GM19025 (cell line): ENCODE results near the gene RHOBTB1.
"Not testable (repeated sequence)": the region's sequence is repeated elsewhere in the genome, so short reads cannot be mapped to it uniquely, and the experiment has no call there.

Experiments
- ATAC-seq: cut with Tn5 transposase; IDR thresholded peaks from one replicate; pipeline ENCODE4 v1.9.1; 2021; ENCODE audit warnings: mild to moderate bottlenecking, low read depth, moderate library complexity; ENCODE audit not compliant: unreplicated experiment

Gene RHOBTB1

DNA sequence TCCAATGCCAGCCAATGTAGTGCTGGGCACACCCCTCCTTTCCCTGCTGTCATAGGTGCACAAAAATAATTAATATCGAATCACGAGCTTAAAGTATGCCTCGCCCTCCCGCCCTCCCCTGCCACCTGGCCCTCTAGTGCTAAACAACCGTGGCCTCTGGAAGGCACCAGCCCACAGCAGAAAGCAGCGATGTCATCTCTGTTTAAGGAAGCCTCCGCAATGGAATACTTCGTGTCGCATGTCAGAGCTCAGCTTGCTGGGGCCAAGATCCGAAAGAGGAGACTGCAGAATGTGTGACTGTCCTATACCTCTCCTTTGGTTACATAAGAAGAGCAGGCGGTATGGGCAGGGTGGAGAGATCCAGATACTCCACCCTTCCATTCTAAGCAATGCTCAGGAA is 71.5 kb downstream of the RHOBTB1 start:
- no peak for ATAC-seq

- ATAC-seq = no peak
Measured at GRCh38 chr10:60871215-60871614, 72.8 kb downstream of the RHOBTB1 start.

- no peak for ATAC-seq
Measured at GRCh38 chr10:60870803-60871202, 73.2 kb downstream of the RHOBTB1 start.

- no peak for ATAC-seq
Measured at GRCh38 chr10:60870416-60870728, 73.6 kb downstream of the RHOBTB1 start.

- ATAC-seq = no peak
Measured at GRCh38 chr10:60869652-60870415, 74.2 kb downstream of the RHOBTB1 start.

DNA sequence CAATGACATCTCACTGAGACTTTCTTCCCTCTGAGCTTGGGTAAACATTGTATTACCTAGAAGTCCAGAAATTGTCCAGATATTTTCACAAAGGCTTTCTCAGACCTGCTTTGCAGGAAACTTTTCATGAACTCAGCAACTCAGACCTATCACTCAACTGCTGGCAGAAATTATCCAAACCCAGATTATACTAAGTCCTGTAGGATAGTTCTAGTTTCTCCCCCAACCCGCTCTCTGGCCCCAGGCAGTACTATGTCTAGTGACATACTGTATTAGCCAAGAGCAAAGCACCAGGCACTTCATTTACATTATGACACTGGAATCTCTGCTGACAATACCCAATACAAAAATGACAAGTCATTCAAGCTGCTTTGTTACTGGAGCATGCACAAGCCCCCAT is 75.0 kb downstream of the RHOBTB1 start:
- no peak for ATAC-seq

DNA sequence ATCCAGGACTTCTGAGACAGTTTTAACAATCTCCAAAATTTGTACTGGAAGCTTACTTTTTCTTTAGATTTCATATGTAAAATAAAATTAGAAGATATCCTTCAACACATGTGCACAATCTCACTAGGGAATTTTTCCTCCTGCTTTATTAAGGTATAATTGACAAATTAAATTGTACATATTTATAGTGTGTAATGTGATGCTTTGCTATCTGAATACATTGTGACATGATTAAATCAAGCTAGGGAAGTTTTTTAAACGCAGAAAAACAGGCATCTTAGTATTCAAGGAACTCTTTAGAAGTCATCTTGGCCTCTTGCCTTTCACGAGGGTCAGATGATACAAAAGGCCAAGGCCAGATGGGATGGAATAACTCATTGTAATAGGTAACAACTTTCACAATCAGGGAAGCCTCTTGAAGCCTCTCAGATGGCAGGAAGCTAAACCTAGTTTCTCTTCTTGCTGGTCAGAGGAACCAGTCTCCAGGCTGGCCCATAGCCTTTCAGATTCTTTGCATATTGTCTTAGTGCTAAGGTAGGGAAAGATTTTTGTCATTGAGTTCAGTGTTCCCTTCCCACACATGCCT is 78.7 kb downstream of the RHOBTB1 start:
- ATAC-seq = no peak

GRCh38 chr10:60863796-60864195 is 80.2 kb downstream of the RHOBTB1 start:
- ATAC-seq = no peak

- ATAC-seq = no peak
Measured at GRCh38 chr10:60862517-60862916, 81.5 kb downstream of the RHOBTB1 start.

DNA sequence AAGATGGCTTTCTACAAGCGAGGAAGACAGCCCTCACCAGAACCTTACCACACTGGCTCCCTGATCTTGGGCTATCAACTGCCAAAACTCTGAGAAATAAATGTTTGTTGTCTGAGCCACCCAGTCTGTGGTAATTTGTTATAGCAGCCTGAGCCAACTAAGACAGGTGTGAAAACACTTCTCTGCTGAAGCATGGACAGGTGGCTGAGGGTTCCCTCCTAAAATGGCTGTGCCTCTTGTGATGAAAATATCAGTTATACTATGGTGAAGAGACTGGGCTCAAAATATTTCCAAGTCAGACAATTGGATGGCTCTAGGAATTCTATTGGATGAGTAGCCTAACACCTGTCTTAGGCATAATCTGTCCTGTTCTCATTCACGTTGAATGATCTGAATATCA is 87.6 kb downstream of the RHOBTB1 start:
- no peak for ATAC-seq

GRCh38 chr10:60853637-60854036 is 90.3 kb downstream of the RHOBTB1 start:
- ATAC-seq = no peak

DNA sequence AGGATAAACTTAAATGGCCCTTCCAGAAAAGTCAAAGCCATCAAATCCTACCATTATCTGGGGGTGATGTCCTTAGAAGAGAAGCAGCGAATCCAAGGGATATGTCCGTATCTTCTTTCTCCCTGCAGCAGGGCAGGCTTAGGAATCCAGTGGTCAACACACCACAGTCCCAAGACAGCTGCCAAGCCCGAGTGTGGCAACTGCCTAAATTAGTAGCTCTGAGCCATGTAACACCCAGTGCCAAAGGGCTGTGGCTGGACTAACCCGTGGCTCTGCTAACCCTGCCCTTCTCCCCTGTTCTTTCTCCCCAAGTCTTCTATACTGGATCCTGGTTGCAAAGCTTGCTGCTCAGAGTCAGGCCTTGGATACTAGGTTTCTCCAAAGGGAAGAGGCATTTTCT is 90.9 kb downstream of the RHOBTB1 start:
- ATAC-seq = no peak

- no peak for ATAC-seq
Measured at GRCh38 chr10:60849740-60850139, 94.2 kb downstream of the RHOBTB1 start.

DNA sequence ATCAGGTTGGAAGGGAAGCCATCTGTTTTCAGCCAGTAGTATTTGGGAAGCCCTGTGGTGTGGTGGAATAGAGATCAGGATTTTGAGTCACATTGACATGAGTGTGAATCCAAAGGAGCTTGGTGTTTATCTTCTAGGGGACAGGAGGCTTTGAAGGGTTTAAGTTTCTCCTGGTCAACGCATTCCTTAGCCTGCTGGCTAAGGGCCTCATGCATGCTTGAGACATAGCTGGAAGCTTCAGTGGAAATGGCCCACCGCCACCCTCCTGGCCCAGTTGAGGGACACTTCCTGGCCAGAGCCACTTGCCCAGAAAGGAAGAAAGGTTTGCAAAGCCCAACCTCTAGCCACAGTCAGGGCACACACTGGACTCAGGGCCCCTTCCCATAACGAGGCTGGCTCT is 94.8 kb downstream of the RHOBTB1 start:
- ATAC-seq = no peak

DNA sequence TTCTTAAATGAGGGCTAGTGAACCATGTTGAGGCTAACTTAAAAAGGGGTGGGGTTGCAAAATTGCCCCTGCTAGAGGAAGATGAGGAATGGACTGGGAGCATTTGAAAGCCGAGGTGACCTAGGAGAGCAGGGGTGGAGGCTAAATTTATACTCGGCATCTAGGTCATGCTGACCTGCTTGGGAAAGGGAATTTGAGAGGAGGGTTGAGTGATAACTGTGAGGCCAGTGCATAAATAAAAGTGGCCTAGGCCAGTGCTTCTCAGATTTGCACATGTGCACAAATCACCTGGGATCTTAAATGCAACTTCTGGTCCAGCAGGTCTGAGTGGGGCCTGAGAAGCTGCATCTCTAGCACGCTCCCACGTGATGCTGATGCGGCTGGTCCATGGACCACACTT is 95.3 kb downstream of the RHOBTB1 start:
- ATAC-seq = no peak

DNA sequence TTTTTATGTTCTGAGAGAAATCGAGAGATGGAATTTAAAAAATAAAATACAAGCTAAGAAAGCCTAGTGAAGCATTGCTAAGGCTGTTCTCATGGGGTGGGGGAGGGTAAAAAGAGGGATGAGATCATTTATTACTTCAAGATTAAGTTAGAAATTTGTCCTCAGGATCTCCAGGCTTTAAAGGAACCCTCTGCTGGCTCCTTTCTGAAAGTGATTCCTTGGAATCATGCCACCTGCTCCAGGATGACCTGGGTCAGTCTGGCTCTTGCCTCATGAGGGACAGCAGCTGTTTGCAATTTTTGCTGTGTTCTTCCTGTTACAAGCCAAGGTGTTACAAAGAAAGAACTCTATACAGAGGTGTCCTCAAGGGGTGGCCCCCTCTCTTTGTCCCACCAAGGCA is 95.9 kb downstream of the RHOBTB1 start:
- ATAC-seq = no peak

- no peak for ATAC-seq
Measured at GRCh38 chr10:60846173-60846572, 97.8 kb downstream of the RHOBTB1 start.

DNA sequence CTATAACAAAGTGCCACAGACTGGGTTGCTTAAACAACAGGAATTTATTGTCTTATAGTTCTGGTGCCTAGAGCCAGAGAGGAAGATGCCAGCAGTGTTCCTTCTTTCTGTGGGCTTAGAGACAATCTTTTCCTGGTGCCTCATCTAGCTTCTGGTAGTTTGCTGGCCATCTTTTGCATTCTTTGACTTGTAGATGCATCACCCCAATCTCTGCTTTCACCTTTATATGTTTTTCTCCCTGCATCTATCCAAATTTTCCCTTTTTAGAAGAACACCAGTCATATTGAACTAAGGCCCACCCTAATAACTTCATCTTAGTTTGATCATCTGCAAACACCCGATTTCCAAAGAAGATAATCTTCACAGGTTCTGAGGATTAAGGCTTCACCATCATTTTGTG is 98.9 kb downstream of the RHOBTB1 start:
- no peak for ATAC-seq

GRCh38 chr10:60842694-60843093 is 101.3 kb downstream of the RHOBTB1 start:
- no peak for ATAC-seq

GRCh38 chr10:60841227-60841626 is 102.8 kb downstream of the RHOBTB1 start:
- not testable (repeated sequence) for ATAC-seq

DNA sequence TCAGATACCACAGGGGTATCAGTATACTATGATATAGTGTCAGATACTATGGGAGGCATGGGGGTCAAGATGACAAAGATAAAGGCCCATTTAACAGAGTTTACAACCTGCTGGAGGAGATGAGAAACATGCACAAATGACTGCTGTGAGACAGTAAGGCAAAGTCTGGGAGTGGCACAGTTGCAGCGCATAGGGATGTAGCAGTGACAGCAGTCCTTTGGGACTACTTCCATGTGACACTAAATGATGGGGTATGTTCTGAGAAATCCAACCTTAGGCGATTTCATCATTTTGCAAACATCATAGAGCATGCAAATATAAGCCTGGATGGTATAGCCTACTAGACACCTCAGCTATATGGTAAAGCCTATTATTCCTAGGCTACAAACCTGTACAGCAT is 108.9 kb downstream of the RHOBTB1 start:
- ATAC-seq = no peak

DNA sequence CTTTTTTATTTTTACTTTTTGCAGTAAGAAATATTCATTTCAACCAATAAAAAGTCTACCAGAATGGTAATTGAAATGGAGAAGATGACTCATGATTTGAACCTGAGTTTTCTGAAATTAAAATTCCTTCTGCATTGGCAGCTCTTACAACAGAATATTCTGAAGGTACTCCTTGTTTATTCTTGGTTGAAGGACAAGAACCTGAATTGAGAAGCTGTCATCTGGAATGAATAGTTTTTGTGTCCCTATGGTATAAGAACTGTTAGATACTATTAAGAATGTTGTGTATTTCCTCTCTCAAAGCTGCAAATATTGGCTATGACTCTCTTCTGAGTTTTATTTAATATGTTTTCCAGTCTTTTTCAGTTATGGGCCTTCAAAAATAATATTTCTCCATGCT is 109.6 kb downstream of the RHOBTB1 start:
- ATAC-seq = no peak

GRCh38 chr10:60832136-60832535 is 111.8 kb downstream of the RHOBTB1 start:
- ATAC-seq = not testable (repeated sequence)
